Astrocyte (in vitro differentiated cells and primary cell): ENCODE data around the gene ATXN7.

ENCODE experiments used
- CTCF ChIP-seq: IDR thresholded peaks from 2 replicates; pipeline ENCODE4 v1.5.1; 2011; ENCODE audit warnings: low read depth, mild to moderate bottlenecking, inconsistent platforms, low read length, moderate library complexity; ENCODE audit not compliant: insufficient read depth
- EZH2 ChIP-seq: IDR thresholded peaks from 2 replicates; pipeline ENCODE4 v1.6.1; 2012; ENCODE audit warnings: mild to moderate bottlenecking, low read length, inconsistent platforms; ENCODE audit not compliant: insufficient read depth

GRCh38 chr3:64047787-64048186 lies 184.1 kb downstream of the ATXN7 start:
- TF ChIP-seq CTCF = no peak
- no peak for TF ChIP-seq EZH2
